ENCODE measurements around the gene IGF1R. TPM values are rescaled to one million over a fixed set of nuclear protein-coding genes. Genes with fewer than 3 reads are reported as not detected.

Gene IGF1R
- total RNA-seq, 1 experiment from 2014 or later: 71.3 TPM

- Histone ChIP-seq H3K79me2 (ENCODE audit: low read depth) (peaks cover 82% of the 10 kb centered on the region), H4K20me1 (ENCODE audit: insufficient read depth) (no peaks in the 10 kb centered on the region; the same call in 1 of the 2 replicates)
Measured at GRCh38 chr15:98792117-98792516, 143.8 kb downstream of the IGF1R start.

GRCh38 chr15:98794211-98794610 is 145.9 kb downstream of the IGF1R start:
- no peaks in the 10 kb centered on the region for H3K9me2 ChIP-seq (ENCODE audit: insufficient read depth)
- no TSS peak for BruUV-seq (replicated peaks)
- H3K4me2 ChIP-seq: no peak overlapping the region
- DNase-seq: no peak
- H3K27ac ChIP-seq: no peak overlapping the region
- ChIA-PET POLR2A (ENCODE audit: unreplicated experiment) (no interaction called here), CTCF (interaction anchor here (0.6 kb wide), 2 partner anchors 91 to 145 kb away, joined by 3 read pairs; no protein-coding TSS in a partner anchor)
- no peaks in the 10 kb centered on the region for H3K9me3 ChIP-seq (ENCODE audit: insufficient read depth, low read depth)
- no peak overlapping the region for H2AFZ ChIP-seq
- no peaks in the 10 kb centered on the region for H3K36me3 ChIP-seq (ENCODE audit: low read depth)
- no peaks in the 10 kb centered on the region for H3K27me3 ChIP-seq (ENCODE audit: insufficient read depth, low read depth)
- H3F3A ChIP-seq (ENCODE audit: insufficient read depth, low read depth): peaks cover 13% of the 10 kb centered on the region
- TF ChIP-seq CTCF (conservative IDR thresholded peaks at IDR 0.05) (no peak), EZH2 (IDR thresholded peaks at IDR 0.05; ENCODE audit: low read depth) (no peak)
- no peak overlapping the region for H3K4me3 ChIP-seq
- peaks cover 5% of the 10 kb centered on the region for H4K20me1 ChIP-seq (ENCODE audit: insufficient read depth)
- H3K79me2 ChIP-seq (ENCODE audit: low read depth): peaks cover 84% of the 10 kb centered on the region
- H3K4me1 ChIP-seq (replicated peaks; ENCODE audit: insufficient read depth): peaks cover 18% of the 10 kb centered on the region
- intact Hi-C loops (cut with micrococcal nuclease; ENCODE audit: unreplicated experiment): no loop called here

More at GRCh38 chr15:98792117-98792516, 143.8 kb downstream of the IGF1R start:
- Histone ChIP-seq H3K9me2 (ENCODE audit: insufficient read depth) (no peaks in the 10 kb centered on the region), H3F3A (ENCODE audit: insufficient read depth, low read depth) (no peaks in the 10 kb centered on the region), H3K9me3 (ENCODE audit: insufficient read depth, low read depth) (no peaks in the 10 kb centered on the region), H3K4me2 (no peak overlapping the region), H3K36me3 (ENCODE audit: low read depth) (no peaks in the 10 kb centered on the region), H3K4me3 (no peak overlapping the region), H3K27me3 (ENCODE audit: insufficient read depth, low read depth) (no peaks in the 10 kb centered on the region), H2AFZ (no peak overlapping the region), H3K27ac (no peak overlapping the region), H3K4me1 (replicated peaks; ENCODE audit: insufficient read depth) (peaks cover 22% of the 10 kb centered on the region)
- ChIA-PET CTCF (interaction anchor here (0.7 kb wide), 1 partner anchor 54 kb away, joined by 3 read pairs; no protein-coding TSS in a partner anchor), POLR2A (ENCODE audit: unreplicated experiment) (no interaction called here)
- TF ChIP-seq EZH2 (IDR thresholded peaks at IDR 0.05; ENCODE audit: low read depth) (no peak), CTCF (conservative IDR thresholded peaks at IDR 0.05) (no peak)
- no peak for DNase-seq
- no TSS peak for BruUV-seq (replicated peaks)
- intact Hi-C loops (cut with micrococcal nuclease; ENCODE audit: unreplicated experiment): no loop called here

- ChIA-PET CTCF (no interaction called here), POLR2A (ENCODE audit: unreplicated experiment) (no interaction called here)
- no peaks in the 10 kb centered on the region for H3K36me3 ChIP-seq (ENCODE audit: low read depth)
- H3K27me3 ChIP-seq (ENCODE audit: insufficient read depth, low read depth): no peaks in the 10 kb centered on the region
- peaks cover 24% of the 10 kb centered on the region for H3K4me1 ChIP-seq (replicated peaks; ENCODE audit: insufficient read depth)
- no peak overlapping the region for H3K4me2 ChIP-seq
- H4K20me1 ChIP-seq (ENCODE audit: insufficient read depth): peaks cover 7% of the 10 kb centered on the region
- TF ChIP-seq EZH2 (IDR thresholded peaks at IDR 0.05; ENCODE audit: low read depth) (no peak), CTCF (conservative IDR thresholded peaks at IDR 0.05) (no peak)
- no peak overlapping the region for H3K27ac ChIP-seq
- H3K4me3 ChIP-seq: no peak overlapping the region
- no peaks in the 10 kb centered on the region for H3K9me2 ChIP-seq (ENCODE audit: insufficient read depth)
- no peak overlapping the region for H2AFZ ChIP-seq
- H3K9me3 ChIP-seq (ENCODE audit: insufficient read depth, low read depth): no peaks in the 10 kb centered on the region
- DNase-seq: no peak
- intact Hi-C loops (cut with micrococcal nuclease; ENCODE audit: unreplicated experiment): no loop called here
- peaks cover 19% of the 10 kb centered on the region for H3F3A ChIP-seq (ENCODE audit: insufficient read depth, low read depth)
- BruUV-seq (replicated peaks): no TSS peak
- peaks cover 81% of the 10 kb centered on the region for H3K79me2 ChIP-seq (ENCODE audit: low read depth)
Measured at GRCh38 chr15:98794748-98795147, 146.4 kb downstream of the IGF1R start.
